NAMALWA (cell line): ENCODE results near the gene MTRF1.

Source experiments
- DNase-seq: peaks from one replicate; pipeline ENCODE4 v3.0.0-alpha.2; 2015; ENCODE audit warnings: low spot score

Gene MTRF1

DNA sequence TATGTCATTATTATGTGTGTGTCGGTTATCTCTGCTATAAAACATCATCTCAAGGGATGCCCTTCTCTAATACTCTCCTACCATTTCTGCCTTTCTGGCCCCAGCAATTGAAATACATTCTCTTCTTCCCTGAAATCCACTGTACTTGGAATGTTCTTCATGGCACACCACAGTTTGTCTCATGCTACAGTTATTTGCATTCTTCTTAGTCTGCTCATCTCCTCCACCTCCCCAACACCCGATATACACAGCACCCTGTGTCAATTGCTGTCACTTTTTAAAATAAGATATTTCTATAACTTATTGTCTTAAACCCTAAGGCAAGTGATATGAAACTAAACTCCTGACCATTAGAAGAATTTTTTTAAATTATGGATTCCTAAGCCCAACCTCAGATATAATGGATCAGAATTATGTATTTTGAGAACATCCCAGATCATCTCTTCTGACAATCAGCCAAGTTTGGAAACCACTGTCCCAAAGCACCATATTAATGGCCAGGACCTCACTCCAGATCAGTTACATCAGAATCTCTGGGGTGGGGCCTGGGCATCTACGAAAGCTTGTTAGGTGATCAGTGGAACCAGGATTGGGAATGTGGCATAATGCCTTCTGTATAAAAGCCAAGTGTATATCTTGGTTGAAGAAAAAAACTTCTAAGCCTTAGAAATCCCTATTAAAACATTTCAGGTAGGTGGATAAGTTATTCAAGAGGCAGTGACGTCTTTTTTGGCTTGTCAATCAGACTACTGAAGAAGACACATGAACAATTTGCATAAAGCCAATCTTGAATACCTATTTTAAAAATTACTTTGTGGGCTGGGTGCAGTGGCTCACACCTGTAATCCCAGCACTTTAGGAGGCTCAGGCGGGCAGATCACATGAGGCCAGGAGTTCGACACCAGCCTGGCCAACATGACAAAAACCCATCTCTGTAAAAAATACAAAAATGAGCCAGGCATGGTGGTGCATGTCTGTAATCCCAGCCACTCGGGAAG, 39.0 kb downstream of the MTRF1 start:
- no peak for DNase-seq

DNA sequence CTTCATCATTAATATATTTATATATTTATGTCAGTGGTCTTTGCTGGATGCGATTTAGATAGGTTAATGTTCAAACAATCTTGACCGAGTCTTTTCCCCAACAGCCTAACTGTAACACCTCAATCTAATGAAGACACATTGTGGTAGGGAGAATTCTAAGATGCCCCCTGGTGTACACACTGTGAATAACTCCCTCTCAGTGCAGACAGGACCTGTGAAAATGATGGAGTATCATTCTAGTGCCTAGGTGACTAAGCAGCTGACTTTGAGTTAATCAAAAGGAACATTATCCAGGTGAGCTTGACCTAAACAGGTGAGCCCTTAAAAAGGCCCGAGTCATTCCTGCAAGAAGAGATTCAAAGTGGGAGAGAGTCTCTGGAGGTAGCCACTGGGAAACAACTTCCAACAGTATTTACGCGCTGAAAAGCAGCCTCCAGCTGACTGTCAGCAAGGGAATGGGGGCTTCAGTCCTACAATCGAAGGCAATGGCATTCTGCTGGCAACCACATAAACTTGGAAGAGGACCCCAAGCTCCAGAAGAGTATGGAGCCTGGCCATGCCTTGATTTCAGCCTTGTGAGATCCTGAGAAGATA, 41.0 kb downstream of the MTRF1 start:
- DNase-seq = peak; percentile 81

DNA sequence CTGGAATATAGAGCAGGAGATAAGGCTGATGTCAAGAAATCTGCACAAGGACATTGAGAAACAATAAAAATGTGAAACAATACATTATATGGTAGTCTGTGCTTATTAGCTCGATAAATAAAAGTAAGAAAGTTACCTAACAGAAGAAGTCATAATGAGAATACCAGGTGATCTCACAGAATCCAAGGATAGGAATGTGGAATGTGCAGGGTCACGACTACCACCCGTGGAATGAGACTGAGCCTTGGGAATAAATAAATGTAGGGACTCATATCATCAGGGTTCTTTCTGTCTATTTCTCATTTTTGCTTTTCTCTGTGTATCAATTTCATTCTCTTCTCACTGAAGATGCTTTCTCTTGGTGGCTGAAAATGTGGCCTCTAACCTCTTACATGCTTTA, 43.0 kb downstream of the MTRF1 start:
- no peak for DNase-seq

DNA sequence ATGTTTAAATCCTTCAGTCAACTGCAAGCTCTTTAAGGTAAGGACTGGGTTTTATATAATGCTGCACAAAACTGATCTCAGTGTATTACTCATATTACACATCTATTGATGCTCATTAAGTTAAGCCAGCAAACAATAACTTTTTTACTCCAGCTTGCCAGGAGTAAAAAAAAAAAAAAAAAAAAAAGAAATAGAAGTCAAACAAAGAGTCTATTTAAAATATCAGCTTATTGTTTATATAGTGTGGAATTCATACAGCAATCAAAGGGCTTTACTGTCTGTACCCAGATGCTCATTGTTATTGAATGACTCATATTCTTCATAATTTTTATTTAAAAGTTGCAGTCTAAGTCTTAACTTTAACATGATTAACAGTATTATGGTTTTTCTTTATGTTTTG, 47.2 kb downstream of the MTRF1 start:
- no peak for DNase-seq

DNA sequence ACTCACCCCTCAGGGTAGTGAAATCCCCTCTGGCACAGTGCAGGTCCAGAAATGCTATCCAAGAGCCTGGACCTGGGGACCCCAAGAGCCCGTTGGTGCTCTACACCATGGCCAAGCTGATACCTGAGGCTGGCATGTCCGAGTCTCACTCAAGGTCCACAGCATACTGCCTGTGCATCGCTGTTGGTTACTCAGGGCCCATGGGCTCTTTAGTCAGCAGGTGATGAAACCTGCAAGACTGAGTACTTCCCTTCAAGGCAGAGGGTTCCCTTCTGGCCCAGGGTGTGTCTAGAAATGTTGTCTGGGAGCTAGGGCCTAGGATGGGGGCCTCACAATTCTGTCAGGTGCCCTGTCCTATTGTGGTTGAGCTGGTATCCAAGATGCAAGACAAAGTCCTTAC, 49.5 kb downstream of the MTRF1 start:
- no peak for DNase-seq

DNA sequence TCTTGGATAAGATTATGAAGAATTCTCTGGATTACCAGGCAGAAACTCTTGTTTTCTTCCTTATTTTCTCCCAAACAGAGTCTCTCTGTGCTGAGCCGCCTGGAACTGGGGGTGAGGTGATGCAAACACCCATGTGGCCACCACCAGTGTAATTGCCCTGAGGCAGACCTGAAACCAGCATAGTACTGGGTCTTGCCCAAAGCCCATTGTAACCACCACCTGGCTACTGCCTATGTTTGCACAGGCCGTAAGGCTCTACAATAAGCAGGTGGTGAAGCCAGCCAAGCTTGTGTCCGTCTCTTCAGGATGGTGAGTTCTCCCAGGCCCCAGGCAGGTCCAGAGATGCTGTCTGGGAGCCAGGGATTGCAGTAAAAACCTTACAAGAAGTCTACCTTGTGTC, 50.1 kb downstream of the MTRF1 start:
- DNase-seq = no peak

DNA sequence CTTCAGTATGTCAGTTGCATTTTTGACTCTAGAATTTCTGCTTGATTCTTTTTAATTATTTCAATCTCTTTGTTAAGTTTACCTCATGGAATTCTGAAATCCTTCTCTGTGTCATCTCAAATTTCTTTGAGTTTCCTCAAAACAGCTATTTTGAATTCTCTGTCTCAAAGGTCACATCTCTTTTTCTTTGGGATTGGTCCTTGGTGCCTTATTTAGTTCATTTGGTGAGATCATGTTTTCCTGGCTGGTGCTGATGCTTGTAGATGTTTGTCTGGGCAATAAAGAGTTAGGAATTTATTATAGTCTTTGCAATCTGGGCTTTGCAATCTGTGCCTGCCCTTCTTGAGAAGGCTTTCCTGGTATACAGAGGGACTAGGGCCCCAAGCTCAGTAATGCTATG, 50.5 kb downstream of the MTRF1 start:
- no peak for DNase-seq

DNA sequence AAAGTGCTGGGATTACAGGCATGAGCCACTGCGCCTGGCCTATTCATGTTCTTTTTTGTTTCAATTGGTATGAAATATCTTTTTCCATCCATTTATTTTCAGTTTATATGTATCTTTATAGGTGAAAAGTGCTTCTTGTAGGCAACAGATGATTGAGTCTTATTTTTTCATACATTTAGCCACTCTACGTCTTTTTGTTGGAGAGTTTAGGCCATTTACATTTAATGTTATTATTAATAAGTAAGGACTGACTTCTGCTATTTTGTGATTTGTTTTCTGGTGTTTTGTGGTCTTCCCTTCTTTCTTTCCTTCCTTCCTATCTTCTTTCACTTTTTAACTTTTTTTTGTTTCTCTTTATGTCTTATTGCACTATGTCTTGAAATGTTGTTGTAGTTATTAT, 52.3 kb downstream of the MTRF1 start:
- no peak for DNase-seq

DNA sequence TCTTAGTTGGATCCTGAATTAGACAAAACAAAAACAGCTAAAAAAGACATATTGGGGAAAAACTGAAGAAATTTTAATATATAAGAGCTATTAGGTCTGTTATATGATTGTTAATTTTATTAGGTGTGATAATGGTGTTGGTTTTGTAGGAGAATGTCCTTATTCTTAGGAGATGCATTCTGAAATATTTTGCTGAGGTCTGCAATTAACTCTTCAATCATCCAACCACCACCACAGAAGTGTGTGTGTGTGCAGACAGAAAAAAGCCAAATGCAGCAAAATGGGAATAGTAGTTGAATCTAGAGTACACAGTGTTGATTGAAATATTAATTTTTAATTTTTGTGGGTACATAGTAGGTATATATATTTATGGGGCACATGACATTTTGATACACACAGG, 56.9 kb downstream of the MTRF1 start:
- no peak for DNase-seq

DNA sequence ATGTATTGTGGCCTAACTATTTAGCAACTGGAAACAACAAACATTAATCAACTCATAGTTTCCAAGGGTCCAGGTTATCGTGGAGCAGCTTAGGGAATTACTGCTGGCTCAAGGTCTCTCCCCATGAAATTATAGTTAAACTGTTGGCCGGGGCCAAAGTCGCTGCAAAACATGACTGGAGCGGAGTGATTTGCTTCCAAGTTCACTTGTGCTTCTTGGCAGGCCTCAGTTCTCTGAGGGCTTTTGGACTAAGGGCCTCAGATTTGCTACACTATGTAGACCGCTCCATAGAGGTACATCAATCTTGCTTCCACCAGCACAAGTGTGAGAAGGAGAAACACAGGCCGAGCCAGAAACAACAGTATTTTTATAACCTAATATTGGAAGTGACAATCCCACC, 59.6 kb downstream of the MTRF1 start:
- DNase-seq = no peak

DNA sequence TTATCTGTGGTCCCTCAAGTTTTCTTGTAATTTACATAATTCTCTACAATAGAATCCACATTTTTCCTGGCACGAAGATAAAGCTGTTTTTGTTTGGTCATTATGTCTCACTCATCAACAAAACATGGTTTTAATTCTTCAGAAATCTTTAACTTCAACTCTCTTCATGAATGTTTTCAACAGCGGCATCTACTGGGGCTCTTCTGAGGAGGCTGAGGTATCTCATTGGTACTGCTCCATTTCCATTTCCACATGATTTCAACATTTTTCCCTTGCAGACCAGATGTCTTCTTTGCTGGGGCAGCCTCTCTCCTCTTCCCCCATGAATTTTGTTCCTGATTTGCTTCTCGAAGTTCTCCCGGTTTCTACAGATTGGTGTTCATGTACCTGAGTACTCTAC, 63.2 kb downstream of the MTRF1 start:
- no peak for DNase-seq

DNA sequence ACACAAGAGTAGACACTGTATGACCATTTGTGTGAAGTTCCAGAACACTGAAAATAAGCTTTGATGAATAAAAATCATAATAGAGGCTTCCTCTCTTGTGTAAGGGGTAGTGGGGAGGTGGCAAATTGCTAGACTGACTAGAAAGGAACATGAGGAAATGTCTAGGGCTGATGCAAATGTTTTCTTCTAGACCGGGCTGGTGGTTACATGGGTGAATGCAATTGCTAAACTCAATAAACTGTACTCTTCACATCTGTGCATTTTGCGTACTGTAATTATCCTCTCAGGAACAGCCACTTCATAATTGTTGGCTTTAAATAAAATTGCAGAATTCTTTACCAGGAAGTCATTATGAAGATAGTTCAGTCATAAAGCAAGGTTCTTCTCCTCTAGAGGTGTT, 63.9 kb downstream of the MTRF1 start:
- peak; percentile 83 for DNase-seq

DNA sequence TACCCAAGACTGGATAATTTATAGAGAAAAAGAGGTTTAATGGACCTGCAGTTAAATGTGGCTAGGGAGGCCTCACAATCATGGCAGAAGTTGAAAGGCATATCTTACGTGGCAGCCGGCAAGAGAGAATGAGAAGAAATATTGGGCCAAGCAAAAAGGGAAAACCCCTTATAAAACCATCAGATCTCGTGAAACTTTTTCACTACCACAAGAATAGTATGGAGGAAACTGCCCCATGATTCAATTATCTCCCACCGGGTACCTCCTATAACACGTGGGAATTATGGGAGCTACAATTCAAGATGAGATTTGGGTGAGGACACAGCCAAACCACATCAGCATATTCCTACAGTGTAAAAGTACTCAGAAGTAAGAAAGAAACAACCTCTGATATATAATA, 64.3 kb downstream of the MTRF1 start:
- peak; percentile 34 for DNase-seq

DNA sequence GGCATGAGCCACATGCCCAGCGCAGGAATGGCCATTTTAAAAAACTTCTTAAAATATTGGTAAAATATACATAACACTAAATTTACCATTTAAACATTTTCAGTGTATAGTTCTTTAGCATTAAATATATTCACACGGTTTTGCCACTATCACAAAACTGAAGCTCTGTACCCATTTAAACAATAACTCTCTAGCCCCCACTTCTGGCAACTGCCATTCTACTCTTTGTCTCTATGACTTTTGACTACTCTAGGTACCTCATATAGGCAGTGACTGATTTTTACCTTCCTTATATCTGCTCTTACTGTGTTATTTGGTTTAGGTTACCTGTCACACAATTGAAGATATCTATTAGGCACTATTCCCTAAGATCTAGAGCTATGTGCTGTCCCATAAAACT, 66.8 kb downstream of the MTRF1 start:
- DNase-seq = peak; percentile 44

DNA sequence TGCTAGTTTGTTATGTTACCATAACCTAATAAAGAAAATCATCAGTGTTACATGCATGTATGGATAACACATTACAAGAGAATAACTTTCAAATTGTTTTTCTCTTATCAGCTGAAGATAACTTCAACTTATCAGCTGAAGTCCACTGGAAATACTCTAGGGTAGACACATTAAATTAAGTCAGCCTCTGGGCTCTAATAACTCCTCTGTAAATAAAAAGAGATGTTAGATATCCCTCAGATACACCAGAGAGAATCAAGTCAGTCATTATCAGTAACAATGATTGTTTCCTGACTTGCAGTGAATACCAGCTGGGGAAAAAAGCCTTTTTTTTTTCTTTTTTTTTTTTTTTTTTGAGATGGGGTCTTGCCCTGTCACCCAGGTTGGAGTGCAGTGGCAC, 67.4 kb downstream of the MTRF1 start:
- no peak for DNase-seq

DNA sequence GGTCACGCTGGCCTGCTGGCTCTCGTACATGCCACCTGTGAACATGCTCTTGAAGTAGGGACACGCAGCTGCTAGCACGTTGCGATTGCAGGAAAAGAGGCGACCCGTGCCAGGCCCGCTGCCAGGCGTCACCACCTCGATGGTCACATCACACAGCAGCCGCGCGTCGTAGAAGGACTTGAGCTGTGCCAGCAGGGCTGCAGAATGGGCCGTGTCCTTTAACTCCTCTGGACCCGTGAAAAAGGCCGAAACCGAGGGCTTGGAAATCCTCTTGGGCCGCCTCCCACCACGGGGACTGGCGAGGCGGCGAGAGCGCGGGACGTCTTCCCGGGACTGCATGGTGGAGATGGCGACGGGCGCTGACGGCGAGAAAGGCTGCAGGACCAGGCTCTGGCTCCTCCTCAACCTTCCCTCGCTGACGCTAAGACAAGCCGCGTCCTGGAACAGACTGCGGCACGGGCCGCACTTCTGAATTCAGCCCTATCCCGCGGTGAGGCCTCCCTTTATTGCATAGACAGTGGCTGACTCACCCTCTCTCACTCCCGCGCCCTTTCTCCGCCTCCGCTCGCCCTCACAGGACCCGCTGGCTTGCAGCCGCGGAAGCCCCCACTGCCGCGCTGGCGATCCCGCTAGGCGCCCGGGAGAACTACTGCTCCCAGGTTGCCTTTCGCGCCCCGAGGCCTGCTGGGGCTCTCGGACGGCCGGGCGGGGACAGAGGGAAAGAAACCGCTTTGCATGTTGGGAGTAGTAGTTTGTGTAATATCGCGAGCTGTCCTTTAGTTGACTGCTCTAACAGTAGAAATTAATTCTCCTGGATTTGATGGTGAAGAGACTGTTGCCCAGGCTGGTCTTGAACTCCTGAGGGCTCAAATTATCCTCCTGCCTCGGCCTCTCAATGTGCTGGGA, 69.2 kb downstream of the MTRF1 start, which contains the start of gene KBTBD7:
Gene KBTBD7 (minus strand): TSS at position 651 of the 906 bp plus-strand sequence. CDS start 312 bp downstream, at position 339.
- peak; percentile 94 for DNase-seq

DNA sequence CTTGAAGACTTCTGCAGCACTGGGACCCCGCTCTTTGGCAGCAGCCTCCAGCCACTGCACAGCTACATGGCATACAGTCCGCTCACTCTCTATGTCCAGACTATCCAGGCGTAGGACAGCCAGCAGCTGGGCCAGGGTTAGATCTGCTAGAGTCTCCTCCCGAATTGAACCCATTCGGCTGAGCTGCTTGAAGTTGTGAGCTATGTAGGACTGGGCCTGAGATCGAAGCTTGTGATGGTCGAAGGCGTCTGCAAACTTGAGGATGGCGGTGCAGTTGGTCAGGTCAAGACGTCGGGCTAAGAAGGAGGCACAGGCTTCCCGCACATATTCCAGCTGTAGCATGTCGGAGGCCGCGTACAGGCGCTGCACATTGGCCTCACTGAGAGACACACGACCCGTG, 69.9 kb downstream of the MTRF1 start:
- no peak for DNase-seq

DNA sequence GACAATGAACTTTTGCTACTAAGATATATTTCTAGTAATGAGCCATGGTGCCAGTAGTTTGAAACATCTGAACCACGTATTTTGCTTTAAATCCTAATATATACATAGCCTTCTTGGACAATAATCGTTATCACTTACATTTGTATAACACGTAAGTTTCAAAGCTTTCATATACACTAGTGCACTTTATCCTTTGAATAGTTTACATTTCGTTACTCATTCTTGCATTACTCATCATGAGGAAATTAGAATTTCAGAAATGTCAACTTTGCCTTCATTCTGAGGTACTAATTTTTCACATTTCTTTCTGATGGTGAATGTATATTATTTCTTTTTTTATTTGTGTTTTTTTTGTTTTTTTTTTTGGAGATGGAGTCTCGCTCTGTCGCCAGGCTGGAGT, 74.8 kb downstream of the MTRF1 start:
- no peak for DNase-seq

DNA sequence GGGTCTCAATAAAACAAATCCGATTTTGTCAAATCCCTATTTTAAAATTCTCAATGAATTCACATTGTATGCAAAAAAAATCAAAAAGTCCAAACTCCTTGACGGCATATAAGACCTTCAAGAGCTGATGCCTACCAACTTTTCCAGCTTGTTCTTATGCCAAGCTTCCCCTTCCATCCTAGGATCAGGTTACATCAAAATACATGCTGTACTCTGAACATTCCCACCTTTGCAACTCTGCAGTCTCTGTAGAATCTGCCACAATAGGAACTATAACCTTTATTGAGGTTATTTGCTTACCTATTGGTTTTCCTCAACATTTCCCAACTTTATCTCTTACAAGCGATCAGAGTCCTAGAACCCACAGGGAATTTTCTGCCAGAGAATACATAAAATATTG, 76.9 kb downstream of the MTRF1 start:
- DNase-seq = no peak

DNA sequence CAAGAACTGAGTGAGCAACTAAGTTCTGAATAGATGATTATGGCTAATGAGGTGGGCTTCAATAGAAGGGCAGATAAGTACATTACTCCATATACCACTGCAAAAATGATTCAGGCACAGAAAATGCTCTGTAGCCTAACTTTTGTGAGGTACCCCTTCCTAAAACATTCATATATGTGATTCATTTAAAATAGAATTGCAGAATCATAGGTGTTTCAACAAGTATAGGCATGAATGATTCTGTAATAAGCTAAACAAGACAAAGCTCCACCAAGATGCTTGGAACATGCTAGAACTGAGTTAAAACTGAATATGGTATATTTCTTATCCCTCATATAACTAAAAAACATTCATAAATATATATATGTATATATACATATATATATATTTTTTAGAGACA, 81.1 kb downstream of the MTRF1 start:
- DNase-seq = no peak

DNA sequence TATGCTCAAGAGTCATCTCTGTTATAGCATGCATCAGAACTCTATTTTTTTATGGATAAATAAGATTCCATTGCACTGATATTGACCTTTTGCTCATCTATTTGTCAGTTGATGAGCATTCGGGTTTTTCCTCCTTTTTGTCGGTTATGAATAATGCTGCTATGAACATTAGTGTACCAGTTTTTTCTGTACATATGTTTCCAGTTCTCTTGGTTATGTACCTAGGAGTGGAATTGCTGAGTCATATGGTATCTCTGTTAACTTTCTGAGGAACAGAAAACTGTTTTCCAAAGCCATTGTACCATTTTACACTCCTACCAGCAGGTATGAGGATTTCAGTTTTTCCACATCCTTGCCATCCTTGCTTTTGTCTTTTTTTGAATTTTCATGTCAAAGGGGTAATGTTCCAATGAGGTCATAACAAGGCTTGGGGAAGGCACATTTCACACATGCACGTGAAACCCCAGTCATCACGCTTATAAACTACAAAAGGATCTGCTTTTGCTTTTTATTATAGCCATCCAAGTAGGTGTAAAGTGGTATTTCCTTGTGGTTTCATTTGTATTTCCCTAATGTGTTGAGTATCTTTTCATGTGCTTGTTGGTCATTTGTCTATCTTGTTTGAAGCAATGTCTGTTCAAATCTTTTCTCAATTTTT, 83.7 kb downstream of the MTRF1 start:
- DNase-seq = no peak

DNA sequence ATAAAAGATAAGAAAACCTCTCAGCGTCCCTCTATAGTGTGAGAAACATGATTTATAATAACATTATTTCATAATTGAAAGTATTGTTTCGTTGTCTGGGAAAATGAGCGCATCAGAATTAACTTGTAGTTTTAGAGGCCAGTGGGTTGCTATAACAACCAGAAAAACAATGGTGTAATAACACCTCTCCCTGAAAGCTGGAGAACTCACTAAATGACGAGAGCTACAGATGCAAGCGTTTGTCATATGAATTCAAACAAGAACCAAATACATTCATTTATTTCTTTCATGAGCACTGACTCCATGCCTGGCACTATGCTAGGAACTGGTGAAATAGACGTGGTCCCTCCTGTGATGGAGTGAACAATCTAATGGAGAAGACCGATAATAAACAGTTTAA, 85.3 kb downstream of the MTRF1 start:
- DNase-seq = no peak
